Caki2 (cell line): ENCODE results near the gene C22orf15. TPM values are rescaled to one million over a fixed set of nuclear protein-coding genes. Genes with fewer than 3 reads are reported as not detected.

Experiments
- DNase-seq: peaks from one replicate; pipeline ENCODE4 v3.0.0-alpha.2; 2015; ENCODE audit warnings: low read depth
- in situ Hi-C: cut with HindIII; loops from 2 replicates; pipeline ENCODE4 v1.10.0; 2016; ENCODE audit warnings: low sequenced_read_pairs, low pct_unique_long_range_greater_than_20kb, mixed read lengths
- total RNA-seq: library from RNA; depleted of rRNA; stranded (reverse); fragments of >200 nt; shearing (Covaris generic); gene quantifications from 2 replicates; pipeline ENCODE4 v1.2.3, GENCODE V29; 2014; ENCODE audit warnings: low replicate concordance; rRNA removed

Gene C22orf15
- total RNA-seq, 1 experiment from 2014 or later = not detected

DNA sequence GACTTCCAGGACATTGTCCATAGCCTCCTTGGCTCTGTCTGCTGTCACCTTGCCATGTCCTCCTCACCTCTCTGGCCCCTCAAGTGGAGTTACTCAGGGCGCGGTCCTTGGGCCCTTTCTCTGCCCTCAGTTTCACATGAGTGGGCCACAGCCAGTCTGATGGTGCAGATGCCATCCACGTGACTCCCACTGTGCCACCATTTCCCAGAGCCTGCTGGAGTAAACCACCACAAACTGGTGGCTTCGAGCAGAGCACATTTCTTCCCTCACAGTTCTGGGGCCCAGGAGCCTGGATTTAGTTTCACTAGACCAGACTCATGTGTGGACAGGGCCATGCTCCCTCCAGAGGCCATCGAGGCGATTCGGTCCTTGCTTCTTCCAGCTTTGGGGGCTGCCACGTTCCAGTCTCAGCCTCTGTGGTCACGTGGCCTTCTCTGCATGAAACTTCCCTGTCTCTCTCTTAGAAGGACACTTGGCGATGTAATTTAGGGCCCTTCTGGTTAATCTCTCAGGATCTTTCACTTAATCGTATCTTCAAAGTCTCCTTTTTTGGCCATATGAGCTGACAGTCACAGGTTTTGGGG, 38.5 kb downstream of the C22orf15 start:
- in situ Hi-C loops = no loop called here
- DNase-seq = no peak

DNA sequence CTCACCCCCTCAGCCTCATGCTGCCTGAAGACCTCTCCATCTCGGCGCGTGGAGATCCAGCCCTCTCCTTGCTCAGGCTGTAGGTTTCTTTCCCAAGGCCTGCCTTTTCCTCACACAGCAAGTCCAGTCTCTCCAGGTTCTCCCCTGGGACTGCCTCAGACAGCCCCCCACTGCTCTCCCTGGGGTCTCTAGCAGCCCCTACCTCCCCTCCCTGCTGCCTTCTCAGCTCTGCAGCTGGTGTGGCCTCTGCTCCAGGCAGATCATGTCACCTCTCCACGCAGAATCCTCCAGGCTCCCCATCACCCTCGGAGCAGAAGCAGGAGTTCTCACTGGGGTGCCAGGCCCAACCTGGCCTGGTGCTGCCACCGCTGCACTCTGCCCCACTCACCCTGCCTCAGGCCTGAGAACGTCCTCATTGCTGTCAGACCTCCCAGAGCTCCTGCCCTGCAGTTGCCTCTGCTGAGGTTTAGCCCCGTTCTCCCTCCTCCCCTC, 39.1 kb downstream of the C22orf15 start:
- in situ Hi-C loops = no loop called here
- DNase-seq = no peak

DNA sequence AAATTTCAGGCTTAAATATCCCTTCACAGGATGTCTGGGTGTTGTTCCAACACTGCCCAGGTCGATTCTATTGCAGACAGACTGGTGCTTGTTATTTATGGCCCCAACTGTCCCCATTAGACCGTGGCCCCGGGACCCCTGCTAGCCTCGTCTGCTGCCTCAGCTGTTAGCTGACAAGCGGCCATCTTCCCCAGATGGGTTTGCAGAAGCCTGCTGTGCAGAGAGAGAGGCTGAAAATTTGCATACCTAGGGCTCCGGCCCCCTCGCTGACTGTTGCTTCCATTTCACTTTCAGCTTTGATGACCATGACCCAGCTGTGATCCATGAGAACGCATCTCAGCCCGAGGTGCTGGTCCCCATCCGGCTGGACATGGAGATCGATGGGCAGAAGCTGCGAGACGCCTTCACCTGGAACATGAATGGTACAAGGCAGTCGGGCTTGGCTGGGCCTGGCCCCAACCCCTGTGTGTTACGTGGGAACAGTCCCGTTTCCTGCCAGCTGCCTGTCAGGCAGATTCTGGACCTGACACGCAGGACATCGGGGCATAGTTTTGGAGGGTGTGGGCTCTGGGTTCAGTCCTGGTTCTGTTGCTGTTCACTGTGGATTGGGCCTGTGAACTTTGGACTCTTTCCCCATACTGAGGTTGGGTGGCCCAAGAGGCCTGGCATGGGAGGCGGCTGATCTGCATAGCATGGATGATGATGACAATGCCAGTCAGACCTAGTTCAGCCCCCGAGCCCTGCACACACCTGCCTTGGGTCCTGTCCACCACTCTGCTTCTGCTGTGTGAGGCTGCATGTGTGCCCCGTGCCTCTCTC, 40.4 kb downstream of the C22orf15 start:
- DNase-seq = no peak
- in situ Hi-C loops = no loop called here

DNA sequence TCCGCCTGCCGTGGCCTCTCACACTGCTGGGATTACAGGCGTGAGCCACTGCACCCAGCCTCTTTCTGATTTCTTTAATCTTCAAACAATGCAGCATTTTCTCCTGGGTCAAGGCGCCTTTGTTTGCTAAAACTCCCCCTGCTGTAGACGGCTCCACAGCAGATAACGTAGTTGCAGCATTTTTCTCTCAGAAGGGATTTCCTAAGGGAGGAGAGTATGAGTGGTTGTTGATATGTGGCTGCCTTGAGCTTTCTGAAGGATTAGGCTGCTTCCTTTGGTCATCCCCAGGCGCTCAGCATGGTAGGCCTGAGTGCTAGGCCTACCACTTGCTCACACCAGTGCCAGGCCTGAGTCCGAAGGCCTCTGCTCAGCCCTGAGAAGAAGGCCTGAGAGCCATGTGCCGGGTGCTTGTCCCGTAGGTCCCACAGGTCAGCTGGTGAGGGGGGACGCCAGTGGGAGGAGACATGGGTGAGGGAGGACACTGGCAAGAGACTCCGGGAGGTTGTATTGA, 42.0 kb downstream of the C22orf15 start:
- no peak for DNase-seq
- in situ Hi-C loops = no loop called here

DNA sequence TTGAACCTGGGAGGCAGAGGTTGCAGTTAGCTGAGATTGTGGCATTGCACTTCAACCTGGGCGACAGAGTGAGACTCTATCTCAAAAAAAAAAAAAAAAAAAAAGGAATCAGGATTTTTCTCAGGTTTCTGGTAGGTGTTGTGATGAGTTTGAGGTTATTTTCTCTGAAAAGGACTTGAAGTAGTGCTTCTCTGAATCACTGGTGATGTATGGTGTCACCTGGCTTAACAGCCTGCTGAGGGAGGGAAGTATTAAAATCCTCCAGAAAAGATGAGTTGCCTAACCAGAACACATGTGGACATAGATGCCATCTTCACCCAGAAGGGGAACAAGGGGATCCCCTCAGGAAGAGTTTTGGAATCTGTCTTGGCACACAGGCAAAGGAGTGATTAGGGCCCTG, 44.0 kb downstream of the C22orf15 start:
- in situ Hi-C loops = no loop called here
- no peak for DNase-seq

DNA sequence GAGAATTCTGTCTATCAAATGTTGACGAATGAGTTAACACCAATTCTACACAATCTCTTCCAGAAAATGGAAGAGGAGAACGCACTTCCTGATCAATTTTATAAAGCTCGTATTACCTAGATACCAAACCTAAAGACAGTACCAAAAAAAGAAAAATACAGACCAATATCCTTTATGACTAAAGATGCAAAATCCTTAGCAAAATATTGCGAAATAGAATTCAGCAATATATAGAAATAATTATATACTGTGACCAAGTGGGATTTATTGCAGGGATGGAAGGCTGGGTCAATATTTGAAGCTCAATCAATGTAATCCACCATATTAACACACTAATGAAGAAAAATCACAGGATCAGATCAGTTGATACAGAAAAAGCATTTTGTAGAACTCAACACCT, 49.6 kb downstream of the C22orf15 start:
- DNase-seq = no peak

More for the DNA sequence above, 49.6 kb downstream of the C22orf15 start:
- in situ Hi-C loops = no loop called here

Other genes starting within 250 kb of the C22orf15 start
- not detected in 2 replicates for gene IGLL1, start 182.7 kb upstream of the C22orf15 start, total RNA-seq
- gene DRICH1, start 130.7 kb upstream of the C22orf15 start, total RNA-seq = not detected in 2 replicates
- not detected in 2 replicates for gene RGL4, start 72.0 kb upstream of the C22orf15 start, total RNA-seq
- 7.7 and 9.0 TPM in 2 replicates for gene ZNF70, start 11.9 kb upstream of the C22orf15 start, total RNA-seq
- not detected in 2 replicates for gene VPREB3, start 8.6 kb upstream of the C22orf15 start, total RNA-seq
- gene CHCHD10, start 5.0 kb downstream of the C22orf15 start, total RNA-seq = 3.1 and 16.0 TPM in 2 replicates
- gene MMP11, start 9.9 kb downstream of the C22orf15 start, total RNA-seq = 16.2 and 36.3 TPM in 2 replicates
- 153 and 163 TPM in 2 replicates for gene SMARCB1, start 24.0 kb downstream of the C22orf15 start, total RNA-seq
- 8.9 and 12.5 TPM in 2 replicates for gene DERL3, start 76.0 kb downstream of the C22orf15 start, total RNA-seq
- 20.2 and 101 TPM in 2 replicates for gene SLC2A11, start 94.9 kb downstream of the C22orf15 start, total RNA-seq
- 1,968 and 2,027 TPM in 2 replicates for gene MIF, start 131.4 kb downstream of the C22orf15 start, total RNA-seq
- gene GSTT2B, start 198.2 kb downstream of the C22orf15 start, total RNA-seq = 0.81 and 2.5 TPM in 2 replicates
- 0.10 TPM in 1 of 2 replicates, not detected in the other for gene DDTL, start 203.9 kb downstream of the C22orf15 start, total RNA-seq
- 213 and 296 TPM in 2 replicates for gene DDT, start 211.5 kb downstream of the C22orf15 start, total RNA-seq
- gene GSTT2, start 217.1 kb downstream of the C22orf15 start, total RNA-seq = not detected in 2 replicates
- gene GSTT4, start 242.5 kb downstream of the C22orf15 start, total RNA-seq = not detected in 2 replicates
- gene CABIN1, start 248.3 kb downstream of the C22orf15 start, total RNA-seq = 17.2 and 25.9 TPM in 2 replicates